Naive thymus-derived CD4-positive, alpha-beta T cell (primary cell): ENCODE measurements around the gene SPEG. TPM values are rescaled to one million over a fixed set of nuclear protein-coding genes. Genes with fewer than 3 reads are reported as not detected.

Source experiments
- ATAC-seq: fragments of 150-1000 bp; cut with Tn5 transposase; 2 replicates; pipeline ENCODE4 v1.10.0; 2021; ENCODE audit warnings: mild to moderate bottlenecking, moderate library complexity
- CTCF ChIA-PET: fragments of 350-600 bp; sonication (Branson Sonifier 250); formaldehyde crosslinking; loops from one replicate; lab custom pipeline; 2021; ENCODE audit warnings: antibody characterized with exemption; lab: Charles Lee
- POLR2A ChIA-PET: fragments of 350-600 bp; sonication (Branson Sonifier 250); formaldehyde crosslinking; loops from one replicate; lab custom pipeline; 2021; ENCODE audit warnings: antibody characterized with exemption, inconsistent platforms; lab: Charles Lee
- DNase-seq, 9 donors: peaks; one replicate each; pipeline versions ENCODE4 v3.0.0 to v3.0.0-alpha.2; 2020 to 2022; ENCODE audit warnings: mixed read lengths in 1 of 9
- H3K27ac ChIP-seq: one replicate; pipeline ENCODE4 v1.7.0; 2013; ENCODE audit warnings: mild to moderate bottlenecking, low read depth, low read length, moderate library complexity
- H3K27me3 ChIP-seq, 2 donors: one replicate each; pipeline ENCODE4 v1.7.0; 2013; ENCODE audit warnings: low read length in 2 of 2, mild to moderate bottlenecking in 2 of 2, moderate library complexity in 2 of 2; ENCODE audit not compliant: control insufficient read depth in 2 of 2, insufficient read depth in 2 of 2
- H3K36me3 ChIP-seq, 3 experiments: 1 replicate in 2 of 3; 2 replicates in 1 of 3; pipeline ENCODE4 v1.7.0; 2013; ENCODE audit warnings: low read length in 3 of 3, mild to moderate bottlenecking in 3 of 3, moderate library complexity in 1 of 3; ENCODE audit not compliant: insufficient read depth in 3 of 3, control insufficient read depth in 2 of 3
- H3K4me1 ChIP-seq, 2 donors: one replicate each; pipeline ENCODE4 v1.7.0; 2013; ENCODE audit warnings: low read length in 2 of 2, mild to moderate bottlenecking in 2 of 2, moderate library complexity in 1 of 2; ENCODE audit not compliant: control insufficient read depth in 2 of 2, insufficient read depth in 2 of 2
- H3K4me3 ChIP-seq: 2 replicates; pipeline ENCODE4 v1.7.0; 2013; ENCODE audit warnings: mild to moderate bottlenecking, low read length
- H3K9me3 ChIP-seq, 3 experiments: 1 replicate in 2 of 3; 2 replicates in 1 of 3; pipeline ENCODE4 v1.7.0; 2013; ENCODE audit warnings: low read length in 3 of 3; ENCODE audit not compliant: control insufficient read depth in 2 of 3
- H3K27ac Mint-ChIP-seq, 9 donors: one replicate each; pipeline ENCODE4 v1.8.0; 2020 to 2022; ENCODE audit warnings: mixed read lengths in 9 of 9, mild to moderate bottlenecking in 8 of 9, moderate library complexity in 5 of 9, inconsistent platforms in 2 of 9
- H3K27me3 Mint-ChIP-seq, 5 donors: one replicate each; pipeline ENCODE4 v1.8.0; 2021 to 2022; ENCODE audit warnings: mixed read lengths in 5 of 5, mild to moderate bottlenecking in 1 of 5
- H3K36me3 Mint-ChIP-seq, 5 donors: one replicate each; pipeline ENCODE4 v1.8.0; 2020 to 2022; ENCODE audit warnings: mixed read lengths in 5 of 5, mild to moderate bottlenecking in 3 of 5, inconsistent platforms in 1 of 5
- H3K4me1 Mint-ChIP-seq, 7 donors: one replicate each; pipeline ENCODE4 v1.8.0; 2020 to 2022; ENCODE audit warnings: mixed read lengths in 7 of 7, mild to moderate bottlenecking in 3 of 7, inconsistent platforms in 1 of 7
- H3K4me3 Mint-ChIP-seq, 10 donors: one replicate each; pipeline ENCODE4 v1.8.0; 2020 to 2022; ENCODE audit warnings: mild to moderate bottlenecking in 10 of 10, mixed read lengths in 10 of 10, moderate library complexity in 6 of 10, inconsistent platforms in 2 of 10
- H3K9me3 Mint-ChIP-seq, 11 donors: one replicate each; pipeline ENCODE4 v1.8.0; 2020 to 2022; ENCODE audit warnings: mixed read lengths in 11 of 11, mild to moderate bottlenecking in 4 of 11, inconsistent platforms in 1 of 11, moderate library complexity in 1 of 11
- intact Hi-C, 2 donors: fragments of 100-400 bp; cut with micrococcal nuclease; formaldehyde crosslinking; loops; one replicate each; pipeline ENCODE4 v1.15.1; 2023
- polyA plus RNA-seq, 2 donors: library from polyadenylated mRNA; unstranded; fragments of 300-500 nt; fragmentation: Illumina TruSeq; gene quantifications; one replicate each; pipeline ENCODE4 v1.2.3, GENCODE V29; 2021
- total RNA-seq, 6 experiments: library from RNA in 5 of 6; stranded (reverse) in 5 of 6; gene quantifications; 1 replicate in 5 of 6; 2 replicates in 1 of 6; pipeline ENCODE4 v1.2.3 and lab custom pipeline; 2021 to 2026

Gene SPEG
- total and polyA plus RNA-seq, 7 experiments from 2014 or later: 0.26 to 23.2 (median 11.8) TPM

DNA sequence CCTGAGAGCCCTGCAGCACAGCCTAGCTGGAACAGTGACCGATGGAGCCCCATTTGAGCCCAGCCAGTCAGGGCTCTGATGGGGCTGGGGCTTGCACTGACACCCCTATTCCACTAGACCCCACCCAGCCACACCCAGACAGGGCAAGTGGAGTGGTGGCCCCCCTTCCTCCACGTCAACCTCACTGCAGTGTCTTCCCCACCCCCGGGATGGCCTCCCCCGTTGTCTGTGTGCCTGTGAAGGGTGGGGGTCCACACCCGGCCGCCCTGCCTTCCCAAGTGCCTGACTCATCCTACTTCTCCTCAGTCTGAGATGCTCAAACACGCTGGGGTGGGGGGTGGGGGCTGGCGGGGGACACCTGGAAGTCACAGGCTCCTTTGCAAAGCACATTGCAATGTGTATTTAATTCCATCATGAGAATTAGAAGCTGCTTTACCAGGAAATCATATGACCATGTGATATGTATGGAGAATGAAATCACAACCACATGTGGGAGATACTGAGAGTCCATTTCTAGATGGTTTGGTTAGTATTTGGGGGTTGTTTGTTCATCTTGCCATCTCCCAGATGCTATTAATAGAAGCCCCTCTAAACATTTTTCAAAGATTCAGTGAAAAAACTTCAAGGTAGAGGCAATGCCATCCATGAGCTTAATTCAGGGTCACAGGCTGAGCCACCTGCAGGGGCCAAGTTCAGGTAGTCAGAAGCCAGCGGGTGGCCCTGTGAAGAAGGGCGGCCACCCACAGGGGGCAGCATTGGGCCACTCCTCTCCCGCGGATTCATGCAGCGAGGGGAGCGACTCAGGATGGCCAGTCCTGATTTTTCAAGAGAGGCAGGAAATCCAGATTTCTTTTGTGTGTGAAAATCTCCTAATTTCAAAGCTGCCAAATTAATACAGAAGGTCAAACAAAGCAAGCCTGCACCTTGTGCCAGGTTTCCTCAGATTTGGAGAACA is 41.3 kb downstream of the SPEG start:
- H3K27me3 Mint-ChIP-seq: peaks cover 0 to 4% (median 0%) of the 10 kb centered on the region in 5 donors
- no peak overlapping the region for H3K4me3 Mint-ChIP-seq
- intact Hi-C loops: loop anchor here (1.0 to 2.0 kb wide), 3 partner anchors 23 to 166 kb away; partner anchors contain the start of gene GMPPA (in 1 of the 2)
- peaks cover 4 to 5% (median 4%) of the 10 kb centered on the region in 7 donors for H3K4me1 Mint-ChIP-seq
- H3K4me1 ChIP-seq: no peaks in the 10 kb centered on the region
- H3K36me3 Mint-ChIP-seq: peaks cover 0 to 8% (median 0%) of the 10 kb centered on the region in 5 donors
- H3K36me3 ChIP-seq: no peaks in the 10 kb centered on the region
- no peaks in the 10 kb centered on the region for H3K9me3 ChIP-seq
- H3K27me3 ChIP-seq: no peaks in the 10 kb centered on the region
- no peak overlapping the region for H3K4me3 ChIP-seq
- DNase-seq (peak in 7 of 9 donors; percentile 31 to 67 (median 44)), ATAC-seq (peak; percentile 77)
- H3K27ac Mint-ChIP-seq: no peak overlapping the region
- CTCF ChIA-PET: interaction anchor here (0.8 to 1.8 kb wide), 2 partner anchors 44 to 54 kb away, joined by 3 to 6 read pairs; no protein-coding TSS in a partner anchor
- H3K27ac ChIP-seq: no peak overlapping the region
- peaks cover 0 to 1% (median 0%) of the 10 kb centered on the region in 11 donors for H3K9me3 Mint-ChIP-seq
- POLR2A ChIA-PET: no interaction called here

DNA sequence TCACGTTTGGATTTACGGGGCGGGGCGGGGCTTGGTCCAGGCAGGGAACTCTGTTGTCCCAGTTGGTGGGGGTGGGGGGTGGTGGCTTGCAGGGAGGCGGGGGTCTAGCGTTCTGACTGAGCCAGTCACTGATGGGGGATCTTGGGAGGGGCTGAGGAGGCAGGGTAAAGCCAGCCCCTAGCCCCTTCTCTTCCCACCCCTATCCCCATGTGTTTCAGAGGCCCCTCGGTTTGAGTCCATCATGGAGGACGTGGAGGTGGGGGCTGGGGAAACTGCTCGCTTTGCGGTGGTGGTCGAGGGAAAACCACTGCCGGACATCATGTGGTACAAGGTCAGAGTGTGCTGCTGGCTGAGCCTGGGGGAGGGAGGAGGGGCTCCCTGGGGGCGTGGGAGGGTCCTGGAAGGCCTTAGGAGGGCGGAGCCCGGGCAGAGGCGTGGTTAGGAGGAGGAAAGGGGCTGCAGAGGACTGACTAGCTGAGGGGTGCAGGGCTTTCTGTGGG is 42.1 kb downstream of the SPEG start:
- H3K27ac Mint-ChIP-seq: no peak overlapping the region
- Histone ChIP-seq H3K4me3 (no peak overlapping the region), H3K4me1 (no peaks in the 10 kb centered on the region), H3K27me3 (no peaks in the 10 kb centered on the region), H3K27ac (no peak overlapping the region), H3K36me3 (no peaks in the 10 kb centered on the region), H3K9me3 (no peaks in the 10 kb centered on the region)
- DNase-seq (no peak), ATAC-seq (no peak)
- ChIA-PET POLR2A (no interaction called here), CTCF (interaction anchor here (1.8 kb wide), 1 partner anchor 53 kb away, joined by 6 read pairs; no protein-coding TSS in a partner anchor)
- intact Hi-C loops: loop anchor here (1.0 to 2.0 kb wide), 3 partner anchors 22 to 166 kb away; partner anchors contain the start of gene GMPPA (in 1 of the 2)
- peaks cover 0 to 8% (median 0%) of the 10 kb centered on the region in 5 donors for H3K36me3 Mint-ChIP-seq
- no peak overlapping the region for H3K4me3 Mint-ChIP-seq
- H3K9me3 Mint-ChIP-seq: peaks cover 0 to 1% (median 0%) of the 10 kb centered on the region in 11 donors
- H3K27me3 Mint-ChIP-seq: peaks cover 0 to 8% (median 5%) of the 10 kb centered on the region in 5 donors
- H3K4me1 Mint-ChIP-seq: peaks cover 4 to 5% (median 4%) of the 10 kb centered on the region in 7 donors

DNA sequence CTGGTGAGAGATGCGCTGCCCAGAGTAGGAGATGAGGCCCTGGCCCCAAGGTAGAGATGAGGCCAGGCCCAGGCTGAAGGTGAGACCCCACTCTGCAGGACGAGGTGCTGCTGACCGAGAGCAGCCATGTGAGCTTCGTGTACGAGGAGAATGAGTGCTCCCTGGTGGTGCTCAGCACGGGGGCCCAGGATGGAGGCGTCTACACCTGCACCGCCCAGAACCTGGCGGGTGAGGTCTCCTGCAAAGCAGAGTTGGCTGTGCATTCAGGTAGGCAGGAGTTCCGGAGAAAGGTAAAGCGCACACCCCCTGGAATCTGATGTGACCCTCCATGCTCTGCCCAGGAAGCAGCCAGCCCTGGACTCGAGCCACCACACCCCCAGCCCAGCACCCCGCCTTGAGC is 42.5 kb downstream of the SPEG start:
- Mint-ChIP-seq H3K27ac (no peak overlapping the region), H3K4me1 (peaks cover 4 to 5% (median 4%) of the 10 kb centered on the region in 7 donors), H3K9me3 (peaks cover 0 to 1% (median 0%) of the 10 kb centered on the region in 11 donors), H3K27me3 (peaks cover 0 to 13% (median 6%) of the 10 kb centered on the region in 5 donors), H3K36me3 (peaks cover 0 to 8% (median 0%) of the 10 kb centered on the region in 5 donors), H3K4me3 (no peak overlapping the region)
- ChIA-PET CTCF (no interaction called here), POLR2A (no interaction called here)
- intact Hi-C loops: loop anchor here in 1 of 2 donors (2.0 kb wide), 1 partner anchor 22 kb away; the partner anchor contains the start of gene GMPPA
- Histone ChIP-seq H3K9me3 (no peaks in the 10 kb centered on the region), H3K4me1 (no peaks in the 10 kb centered on the region), H3K36me3 (no peaks in the 10 kb centered on the region), H3K4me3 (no peak overlapping the region), H3K27ac (no peak overlapping the region), H3K27me3 (no peaks in the 10 kb centered on the region)
- ATAC-seq (no peak), DNase-seq (no peak)

DNA sequence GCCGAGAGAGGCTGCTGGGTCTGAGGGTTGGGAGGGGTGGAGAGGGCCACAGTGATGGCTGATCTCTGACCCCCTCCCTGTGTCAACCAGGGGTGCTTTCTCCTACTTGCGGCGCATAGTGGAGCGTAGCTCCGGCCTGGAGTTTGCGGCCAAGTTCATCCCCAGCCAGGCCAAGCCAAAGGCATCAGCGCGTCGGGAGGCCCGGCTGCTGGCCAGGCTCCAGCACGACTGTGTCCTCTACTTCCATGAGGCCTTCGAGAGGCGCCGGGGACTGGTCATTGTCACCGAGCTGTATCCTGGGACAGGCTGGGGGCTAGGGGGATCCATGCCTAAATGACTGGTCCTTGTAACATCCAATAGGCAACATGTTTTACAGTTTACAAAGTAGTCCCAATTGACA is 43.2 kb downstream of the SPEG start:
- H3K4me3 ChIP-seq: no peak overlapping the region
- Mint-ChIP-seq H3K4me1 (peaks cover 4 to 5% (median 4%) of the 10 kb centered on the region in 7 donors), H3K36me3 (peaks cover 0 to 8% (median 0%) of the 10 kb centered on the region in 5 donors), H3K27ac (no peak overlapping the region), H3K4me3 (no peak overlapping the region), H3K9me3 (peaks cover 0 to 1% (median 0%) of the 10 kb centered on the region in 11 donors), H3K27me3 (peaks cover 4 to 19% (median 7%) of the 10 kb centered on the region in 5 donors)
- ChIA-PET CTCF (no interaction called here), POLR2A (no interaction called here)
- H3K36me3 ChIP-seq: no peaks in the 10 kb centered on the region
- H3K27me3 ChIP-seq: no peaks in the 10 kb centered on the region
- H3K4me1 ChIP-seq: no peaks in the 10 kb centered on the region
- intact Hi-C loops: loop anchor here in 1 of 2 donors (2.0 kb wide), 1 partner anchor 21 kb away; the partner anchor contains the start of gene GMPPA
- ATAC-seq: no peak
- no peak for DNase-seq
- no peaks in the 10 kb centered on the region for H3K9me3 ChIP-seq
- no peak overlapping the region for H3K27ac ChIP-seq

DNA sequence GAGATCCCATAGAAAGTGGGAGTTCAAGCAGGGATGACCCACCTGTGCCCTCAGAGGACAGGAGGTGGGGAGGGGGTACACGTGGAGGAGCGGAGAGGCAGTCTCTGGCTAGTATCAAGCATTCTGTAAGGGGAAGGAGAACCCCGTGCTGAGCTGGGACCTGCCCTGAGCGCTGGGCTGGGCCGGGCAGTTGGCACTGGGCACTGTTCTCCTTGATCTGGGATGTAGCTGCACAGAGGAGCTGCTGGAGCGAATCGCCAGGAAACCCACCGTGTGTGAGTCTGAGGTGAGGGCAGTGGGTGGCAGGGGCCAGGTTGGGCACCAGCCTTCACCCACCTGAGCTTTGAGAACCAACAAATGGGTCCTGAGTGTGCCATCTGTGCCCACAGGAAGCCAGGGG is 44.3 kb downstream of the SPEG start:
- intact Hi-C loops: no loop called here
- no peak for DNase-seq
- Mint-ChIP-seq H3K27me3 (peaks cover 6 to 24% (median 9%) of the 10 kb centered on the region in 5 donors), H3K4me1 (peaks cover 4 to 6% (median 4%) of the 10 kb centered on the region in 7 donors), H3K27ac (no peak overlapping the region), H3K9me3 (peaks cover 0 to 1% (median 0%) of the 10 kb centered on the region in 11 donors), H3K4me3 (no peak overlapping the region), H3K36me3 (peaks cover 0 to 5% (median 0%) of the 10 kb centered on the region in 5 donors)
- CTCF ChIA-PET: interaction anchor here (0.9 to 1.0 kb wide), 2 partner anchors 50 to 63 kb away, joined by 3 read pairs; no protein-coding TSS in a partner anchor
- H3K9me3 ChIP-seq: no peaks in the 10 kb centered on the region
- H3K27me3 ChIP-seq: no peaks in the 10 kb centered on the region
- H3K4me1 ChIP-seq: no peaks in the 10 kb centered on the region
- no peaks in the 10 kb centered on the region for H3K36me3 ChIP-seq
- H3K27ac ChIP-seq: no peak overlapping the region
- POLR2A ChIA-PET: no interaction called here
- no peak for ATAC-seq
- H3K4me3 ChIP-seq: no peak overlapping the region

DNA sequence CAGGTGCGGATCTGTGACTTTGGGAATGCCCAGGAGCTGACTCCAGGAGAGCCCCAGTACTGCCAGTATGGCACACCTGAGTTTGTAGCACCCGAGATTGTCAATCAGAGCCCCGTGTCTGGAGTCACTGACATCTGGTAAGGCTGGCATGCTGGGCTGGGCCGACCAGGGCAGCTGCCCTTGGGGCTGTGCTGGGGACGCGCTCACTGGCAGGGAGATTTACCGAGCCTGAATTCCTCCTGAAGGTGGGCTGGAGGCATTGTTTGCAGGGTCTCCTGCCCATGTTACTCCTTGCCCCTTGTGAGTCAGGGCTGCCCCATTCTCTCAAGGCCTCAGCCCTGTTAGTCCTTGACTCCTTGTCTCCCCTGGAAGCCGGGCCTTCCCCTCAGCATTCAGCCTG is 45.4 kb downstream of the SPEG start:
- H3K36me3 ChIP-seq: no peaks in the 10 kb centered on the region
- intact Hi-C loops: no loop called here
- ChIA-PET CTCF (interaction anchor here (1.0 kb wide), 1 partner anchor 49 kb away, joined by 3 read pairs; no protein-coding TSS in a partner anchor), POLR2A (no interaction called here)
- ATAC-seq (no peak), DNase-seq (no peak)
- Mint-ChIP-seq H3K27ac (no peak overlapping the region), H3K4me3 (no peak overlapping the region), H3K27me3 (peaks cover 6 to 29% (median 16%) of the 10 kb centered on the region in 5 donors), H3K36me3 (peaks cover 0 to 4% (median 0%) of the 10 kb centered on the region in 5 donors), H3K4me1 (peaks cover 4 to 11% (median 4%) of the 10 kb centered on the region in 7 donors), H3K9me3 (peaks cover 0 to 1% (median 0%) of the 10 kb centered on the region in 11 donors)
- no peaks in the 10 kb centered on the region for H3K4me1 ChIP-seq
- H3K9me3 ChIP-seq: no peaks in the 10 kb centered on the region
- H3K27ac ChIP-seq: no peak overlapping the region
- H3K4me3 ChIP-seq: no peak overlapping the region
- no peaks in the 10 kb centered on the region for H3K27me3 ChIP-seq
